ENCODE results near the gene RHOC. TPM values are rescaled to one million over a fixed set of nuclear protein-coding genes. Genes with fewer than 3 reads are reported as not detected.
"Not testable (repeated sequence)": the region's sequence is repeated elsewhere in the genome, so short reads cannot be mapped to it uniquely, and the experiment has no call there.

Gene RHOC
- total RNA-seq, 1 experiment from 2014 or later = 121 TPM

DNA sequence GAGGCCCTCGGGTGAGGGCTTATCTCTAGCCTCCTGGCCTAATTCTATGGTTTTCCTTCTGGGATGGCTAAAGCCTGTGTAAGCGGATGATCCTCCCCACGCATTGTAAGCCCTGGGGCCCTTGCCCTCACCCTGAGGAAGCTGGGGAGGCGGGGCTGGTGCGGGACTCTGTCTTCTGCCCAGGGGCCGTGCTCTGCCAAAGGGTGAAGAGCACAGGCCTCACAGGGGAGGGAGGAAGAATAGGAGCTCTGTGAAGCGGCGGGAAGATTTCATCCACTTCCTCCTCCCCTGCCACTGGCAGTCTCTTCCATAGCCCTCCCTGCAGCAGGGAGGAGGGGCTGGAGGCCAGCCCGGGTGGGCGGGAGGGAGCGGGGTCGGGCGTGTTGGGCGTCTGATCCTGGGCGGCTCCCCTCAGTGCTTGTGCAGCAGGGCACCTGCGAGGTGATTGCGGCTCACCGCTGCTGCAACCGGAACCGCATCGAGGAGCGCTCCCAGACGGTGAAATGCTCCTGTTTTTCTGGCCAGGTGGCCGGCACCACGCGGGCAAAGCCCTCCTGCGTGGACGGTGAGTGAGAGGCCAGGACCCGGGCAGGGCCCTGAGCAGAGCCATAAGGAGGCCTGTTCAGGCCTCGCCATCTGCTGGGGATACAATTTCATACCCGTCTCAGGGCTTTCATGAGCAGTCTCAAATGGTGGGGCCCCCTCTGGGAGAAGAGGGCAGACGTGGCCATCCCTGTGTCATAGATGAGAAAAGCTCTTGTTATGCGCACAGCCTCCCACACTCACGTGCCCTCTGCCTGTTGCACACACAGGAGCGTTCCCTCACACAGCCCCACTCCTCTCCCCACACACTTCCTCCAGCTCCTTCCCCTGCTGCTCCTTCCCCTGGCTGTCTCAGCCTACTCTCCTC, 15.9 kb upstream of the RHOC start:
- H3K27me3 ChIP-seq (ENCODE audit: control insufficient read depth, insufficient read depth, low read length) = peaks cover 46% of the 10 kb centered on the region
- no peaks in the 10 kb centered on the region for H3K36me3 ChIP-seq (replicated peaks; ENCODE audit: control insufficient read depth, insufficient read depth, low read length)
- peak; percentile 85 for DNase-seq
- peak overlapping the region; percentile 45 for H3K4me3 ChIP-seq (ENCODE audit: insufficient read depth, low read depth, low read length)

DNA sequence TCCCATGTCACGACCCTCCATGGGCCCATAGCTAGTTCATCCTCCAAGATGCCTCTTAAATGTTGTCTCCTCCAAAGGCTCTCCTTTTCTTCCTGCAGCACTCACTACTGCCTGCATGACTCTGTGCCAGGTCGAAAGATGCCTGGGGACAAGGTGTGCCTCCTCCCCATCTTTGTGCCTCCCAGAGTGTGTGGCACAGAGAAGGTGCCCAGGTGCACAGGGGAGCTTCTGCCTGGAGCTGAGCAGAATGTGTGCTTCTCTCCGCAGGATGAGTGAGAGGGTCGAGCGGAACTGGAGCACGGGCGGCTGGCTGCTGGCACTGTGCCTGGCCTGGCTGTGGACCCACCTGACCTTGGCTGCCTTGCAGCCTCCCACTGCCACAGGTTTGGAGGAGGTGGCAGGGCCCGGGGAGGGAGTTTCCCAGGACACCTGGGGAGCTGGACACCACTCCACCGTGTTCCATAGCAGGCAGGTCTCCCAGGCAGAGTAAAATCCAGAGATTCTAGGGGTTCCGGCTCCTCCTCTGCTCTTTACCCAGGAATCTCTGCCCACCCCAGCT, 15.1 kb upstream of the RHOC start:
- DNase-seq = no peak
- H3K4me3 ChIP-seq (ENCODE audit: insufficient read depth, low read depth, low read length) = no peak overlapping the region
- peaks cover 49% of the 10 kb centered on the region for H3K27me3 ChIP-seq (ENCODE audit: control insufficient read depth, insufficient read depth, low read length)
- H3K36me3 ChIP-seq (replicated peaks; ENCODE audit: control insufficient read depth, insufficient read depth, low read length) = no peaks in the 10 kb centered on the region

DNA sequence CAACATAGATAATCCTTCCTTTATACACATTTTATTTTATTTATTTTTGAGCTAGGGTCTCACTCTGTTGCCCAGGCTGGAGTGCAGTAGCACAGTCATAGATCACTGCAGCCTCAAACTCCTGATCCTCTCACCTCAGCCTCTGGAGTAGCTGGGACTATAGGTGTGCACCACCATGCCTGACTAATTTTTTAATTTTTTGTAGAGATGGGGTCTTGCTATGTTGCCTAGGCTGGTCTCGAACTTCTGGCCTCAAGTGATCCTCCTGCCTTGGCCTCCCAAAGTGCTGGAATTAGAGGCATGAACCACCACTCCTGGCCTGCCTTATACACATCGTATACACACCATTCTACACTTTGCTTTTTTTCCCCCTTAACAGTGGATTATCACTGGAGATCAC, 14.4 kb upstream of the RHOC start:
- H3K36me3 ChIP-seq (replicated peaks; ENCODE audit: control insufficient read depth, insufficient read depth, low read length); H3K4me3 ChIP-seq (ENCODE audit: insufficient read depth, low read depth, low read length); DNase-seq: not testable (repeated sequence)
- H3K27me3 ChIP-seq (ENCODE audit: control insufficient read depth, insufficient read depth, low read length) = peaks cover 49% of the 10 kb centered on the region

DNA sequence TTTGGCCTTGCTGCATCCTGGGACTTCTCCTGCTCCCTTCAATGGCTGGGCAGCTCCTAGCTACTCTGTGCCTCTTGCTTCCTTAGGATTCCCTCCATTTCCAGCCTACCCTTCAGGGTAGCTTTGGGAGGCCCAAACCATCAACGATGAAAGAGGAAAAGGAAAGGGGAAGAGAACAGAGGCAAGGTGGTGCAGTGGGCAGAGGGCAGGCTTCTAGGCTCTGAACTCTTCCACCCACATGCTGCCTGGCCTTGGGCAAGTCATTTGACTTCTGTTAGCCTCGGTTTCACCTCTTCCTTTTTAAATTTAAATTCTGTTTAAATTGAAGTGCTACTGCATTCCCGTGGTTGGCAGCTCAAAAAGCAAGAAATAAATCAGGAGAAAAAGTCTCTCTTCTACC, 13.9 kb upstream of the RHOC start:
- no peak for DNase-seq
- Histone ChIP-seq H3K4me3 (ENCODE audit: insufficient read depth, low read depth, low read length) (no peak overlapping the region), H3K27me3 (ENCODE audit: control insufficient read depth, insufficient read depth, low read length) (peaks cover 52% of the 10 kb centered on the region), H3K36me3 (replicated peaks; ENCODE audit: control insufficient read depth, insufficient read depth, low read length) (no peaks in the 10 kb centered on the region)

DNA sequence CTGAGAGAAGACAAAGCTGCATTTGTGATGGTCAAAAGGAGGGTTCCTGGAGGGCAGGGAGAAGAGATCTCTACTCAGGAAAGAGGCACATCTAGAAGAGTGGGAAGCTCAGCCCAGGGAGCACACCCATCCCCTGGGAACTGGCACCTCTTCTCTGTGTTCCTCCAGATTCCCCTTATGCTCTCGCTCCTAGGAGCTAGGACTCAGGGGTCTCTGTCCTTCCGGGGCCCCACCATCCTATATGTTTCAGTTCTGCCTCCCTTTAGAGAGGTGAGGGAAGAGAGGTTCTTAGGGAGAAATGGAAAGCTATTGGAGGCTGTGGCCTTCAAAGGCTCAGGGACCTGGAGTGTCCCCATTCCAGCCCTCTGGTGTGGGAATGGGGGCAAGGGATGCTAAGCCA, 12.8 kb upstream of the RHOC start:
- H3K4me3 ChIP-seq (ENCODE audit: insufficient read depth, low read depth, low read length) = no peak overlapping the region
- DNase-seq = no peak
- H3K27me3 ChIP-seq (ENCODE audit: control insufficient read depth, insufficient read depth, low read length) = peaks cover 59% of the 10 kb centered on the region
- no peaks in the 10 kb centered on the region for H3K36me3 ChIP-seq (replicated peaks; ENCODE audit: control insufficient read depth, insufficient read depth, low read length)

DNA sequence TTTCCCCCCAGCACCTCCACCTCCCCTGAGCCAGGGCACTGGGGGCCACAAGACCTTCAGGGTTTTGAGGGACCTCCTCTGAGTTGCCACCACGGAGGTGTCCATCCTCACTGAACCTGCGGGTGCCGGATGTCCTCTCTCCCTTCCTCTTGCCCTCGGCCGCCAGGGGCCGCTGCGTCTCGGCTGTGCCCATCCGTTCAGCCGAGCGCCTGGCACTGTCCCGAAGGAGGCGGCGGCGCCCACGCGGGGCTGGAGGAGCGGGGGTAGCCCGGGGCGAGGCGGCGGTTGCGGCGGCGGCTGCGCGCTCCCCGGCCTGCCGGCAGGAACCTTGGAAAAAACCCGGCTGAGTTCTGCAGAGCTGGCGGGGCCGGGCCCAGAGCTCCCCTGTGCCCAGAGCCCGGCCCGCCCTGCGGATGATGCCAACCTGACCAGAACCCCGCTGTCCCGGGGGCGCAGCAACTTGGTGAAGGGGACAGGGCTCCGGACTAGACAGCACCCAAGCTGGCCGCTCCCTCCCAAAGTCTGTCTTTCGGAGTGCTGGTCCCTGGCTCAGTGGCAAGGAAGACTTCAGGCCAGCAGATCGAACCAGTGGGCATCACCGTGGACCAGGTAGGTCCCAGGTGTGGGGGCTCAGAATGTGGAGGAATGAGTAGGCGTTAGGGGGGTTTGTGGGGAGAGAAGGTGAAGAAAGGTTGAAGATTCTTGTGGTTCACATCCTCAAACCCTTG, 11.9 kb upstream of the RHOC start:
- DNase-seq = peak; percentile 93
- no peak overlapping the region for H3K4me3 ChIP-seq (ENCODE audit: insufficient read depth, low read depth, low read length)
- H3K27me3 ChIP-seq (ENCODE audit: control insufficient read depth, insufficient read depth, low read length) = peaks cover 65% of the 10 kb centered on the region
- no peaks in the 10 kb centered on the region for H3K36me3 ChIP-seq (replicated peaks; ENCODE audit: control insufficient read depth, insufficient read depth, low read length)

DNA sequence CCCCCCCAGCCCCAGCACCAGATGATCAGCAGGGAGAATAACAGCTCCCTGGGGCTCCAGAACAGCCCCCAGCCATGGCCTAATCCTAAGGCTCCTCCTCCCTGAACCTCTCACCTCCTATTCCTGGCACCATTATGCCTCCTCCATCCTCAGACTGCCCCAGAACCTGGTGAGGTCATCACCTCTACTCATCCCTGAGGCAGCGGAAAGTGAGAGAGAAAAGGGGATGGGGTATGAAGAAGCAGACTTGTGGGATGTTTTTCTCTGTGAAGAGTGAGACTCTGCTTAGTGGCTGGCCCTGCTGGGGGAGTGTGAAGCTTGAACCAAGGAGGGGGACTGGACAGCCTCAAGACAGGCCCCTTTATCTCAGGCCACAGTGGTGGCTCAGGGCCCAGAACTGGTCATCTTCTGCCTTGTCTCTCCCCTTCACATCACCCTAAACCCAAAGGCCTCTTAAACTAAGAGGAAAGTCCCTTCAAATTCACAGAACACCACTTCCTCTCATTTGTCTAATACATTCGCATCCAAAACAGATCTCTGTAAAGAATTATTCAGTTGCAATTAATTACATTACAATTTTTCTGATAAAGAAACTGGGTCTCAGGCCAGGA, 10.4 kb upstream of the RHOC start:
- DNase-seq = no peak
- no peak overlapping the region for H3K4me3 ChIP-seq (ENCODE audit: insufficient read depth, low read depth, low read length)
- no peaks in the 10 kb centered on the region for H3K36me3 ChIP-seq (replicated peaks; ENCODE audit: control insufficient read depth, insufficient read depth, low read length)
- H3K27me3 ChIP-seq (ENCODE audit: control insufficient read depth, insufficient read depth, low read length) = peaks cover 63% of the 10 kb centered on the region

DNA sequence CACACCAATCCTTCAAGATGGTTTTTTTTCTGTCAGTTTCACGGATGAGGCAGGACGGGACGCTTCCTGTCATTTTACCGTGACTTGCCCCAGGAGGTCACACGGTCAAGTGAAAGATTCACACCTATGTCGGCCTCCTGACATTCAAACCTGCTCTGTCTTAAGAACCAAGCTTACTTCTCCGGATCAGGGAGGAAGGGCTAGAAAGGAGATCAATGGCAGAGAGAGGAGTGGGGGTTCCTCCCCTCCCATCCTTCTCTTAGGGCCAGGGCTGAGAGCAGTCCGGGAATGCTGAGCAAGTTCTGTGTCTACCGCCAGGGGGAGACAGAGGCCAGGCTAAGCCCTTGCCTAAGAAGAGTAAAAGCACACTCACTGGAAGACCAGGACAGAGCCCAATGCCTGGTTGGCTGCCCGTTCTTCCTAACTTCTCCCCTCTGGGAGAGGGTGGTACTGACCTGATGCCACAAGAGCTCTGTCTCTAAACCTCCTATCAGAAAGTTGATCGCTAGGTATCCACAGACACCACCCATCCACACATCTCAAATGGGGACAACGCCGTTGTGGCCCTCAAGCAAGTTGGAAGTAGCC, 9.3 kb upstream of the RHOC start:
- DNase-seq = peak; percentile 93
- Histone ChIP-seq H3K4me3 (ENCODE audit: insufficient read depth, low read depth, low read length) (peak overlapping the region; percentile 58; the same call in 1 of the 2 replicates), H3K36me3 (replicated peaks; ENCODE audit: control insufficient read depth, insufficient read depth, low read length) (no peaks in the 10 kb centered on the region), H3K27me3 (ENCODE audit: control insufficient read depth, insufficient read depth, low read length) (peaks cover 59% of the 10 kb centered on the region)

DNA sequence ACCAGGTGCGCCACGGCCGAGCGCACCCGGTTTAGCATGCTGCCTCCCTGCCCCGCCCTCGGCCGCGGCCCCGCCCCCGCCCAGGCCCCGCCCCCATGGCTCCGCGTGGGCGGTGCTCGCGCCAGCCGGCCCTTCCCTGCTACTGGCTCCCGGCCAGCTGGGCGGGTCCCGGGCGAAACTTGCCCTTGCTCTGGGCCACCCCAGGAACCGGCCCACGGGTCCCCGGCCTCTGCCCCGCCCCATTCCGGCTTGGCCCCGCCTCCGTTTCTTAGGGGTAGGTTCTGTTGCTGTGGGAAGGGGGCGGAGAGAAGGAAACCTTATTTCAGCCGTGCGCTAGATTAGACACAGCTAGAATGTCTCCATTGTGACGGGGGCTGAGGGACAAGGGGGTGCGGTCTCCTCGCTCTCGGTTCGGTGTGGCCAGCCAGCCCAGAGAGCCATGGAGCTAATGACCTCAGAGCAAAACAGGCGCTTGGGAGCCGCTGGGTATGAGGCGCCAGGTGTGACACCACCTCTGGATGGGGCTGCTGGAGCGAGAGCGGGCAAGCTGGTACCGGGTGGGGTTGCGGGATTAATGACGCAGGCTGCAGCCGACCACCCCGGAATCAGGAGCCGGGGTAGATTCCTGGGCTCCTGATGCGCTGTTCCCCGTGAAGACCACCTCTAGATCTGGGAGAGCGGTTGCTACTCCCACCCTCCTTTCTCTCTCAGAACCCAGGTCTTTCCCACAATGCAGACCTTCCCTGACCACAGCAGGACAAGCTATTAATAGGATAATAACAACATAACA, 8.5 kb upstream of the RHOC start, which contains the start of gene PPM1J:
TSS of gene PPM1J (minus strand) at position 69 of the 790 bp plus-strand sequence. CDS start at position 38, 31 bp downstream.
- peak; percentile 100 for DNase-seq
- Histone ChIP-seq H3K36me3 (replicated peaks; ENCODE audit: control insufficient read depth, insufficient read depth, low read length) (peaks cover 1% of the 10 kb centered on the region), H3K27me3 (ENCODE audit: control insufficient read depth, insufficient read depth, low read length) (peaks cover 57% of the 10 kb centered on the region), H3K4me3 (ENCODE audit: insufficient read depth, low read depth, low read length) (peak within 1 kb of the TSS; percentile 81)

DNA sequence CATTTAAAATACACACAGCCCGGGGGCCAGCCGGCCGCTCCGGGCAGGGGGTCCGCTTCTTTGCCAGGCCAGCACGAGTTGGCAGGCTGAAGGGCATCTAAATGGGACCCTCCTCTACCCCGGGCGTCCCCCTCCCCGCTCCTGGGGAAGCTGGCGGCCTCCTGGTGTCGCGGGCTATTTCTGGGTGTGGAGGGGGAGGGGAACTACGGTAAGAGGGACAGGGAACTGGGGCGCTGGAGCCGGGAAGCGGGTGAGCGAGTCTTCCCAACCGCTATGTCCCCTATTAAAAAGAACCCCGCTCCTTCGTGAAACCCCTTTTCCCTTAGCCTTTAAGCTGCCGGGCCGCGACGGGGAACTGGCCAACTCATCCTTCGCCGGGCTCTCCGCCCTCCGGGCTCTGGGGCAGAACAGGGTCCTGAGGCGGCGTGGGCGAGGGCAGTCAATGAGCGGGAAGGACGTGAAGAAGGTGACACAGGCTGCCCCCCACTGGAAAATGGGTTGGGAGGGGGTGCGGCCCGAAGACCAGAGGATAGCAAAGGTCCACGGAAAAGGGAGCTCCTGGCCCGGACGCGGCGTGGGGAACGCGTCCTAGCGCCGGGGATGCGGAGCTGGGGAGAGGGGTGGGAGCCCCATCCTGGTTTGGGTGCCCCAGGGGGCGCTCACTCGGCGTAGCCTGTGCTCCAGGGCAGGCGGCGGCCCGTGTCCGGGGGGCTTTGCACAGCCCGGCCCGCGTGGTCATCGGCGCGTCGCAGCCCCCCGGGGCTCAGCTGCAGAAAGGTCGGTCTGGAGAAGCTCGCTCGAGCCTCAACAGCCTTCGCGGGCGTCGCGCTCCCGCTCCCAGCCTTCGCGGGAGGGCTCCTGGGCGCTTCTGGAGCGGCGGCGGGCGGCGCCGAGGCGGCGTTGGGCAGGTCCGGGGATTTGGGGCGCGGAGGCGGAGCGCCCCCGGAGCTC, 7.7 kb upstream of the RHOC start:
- H3K27me3 ChIP-seq (ENCODE audit: control insufficient read depth, insufficient read depth, low read length) = peaks cover 50% of the 10 kb centered on the region
- peak; percentile 83 for DNase-seq

DNA sequence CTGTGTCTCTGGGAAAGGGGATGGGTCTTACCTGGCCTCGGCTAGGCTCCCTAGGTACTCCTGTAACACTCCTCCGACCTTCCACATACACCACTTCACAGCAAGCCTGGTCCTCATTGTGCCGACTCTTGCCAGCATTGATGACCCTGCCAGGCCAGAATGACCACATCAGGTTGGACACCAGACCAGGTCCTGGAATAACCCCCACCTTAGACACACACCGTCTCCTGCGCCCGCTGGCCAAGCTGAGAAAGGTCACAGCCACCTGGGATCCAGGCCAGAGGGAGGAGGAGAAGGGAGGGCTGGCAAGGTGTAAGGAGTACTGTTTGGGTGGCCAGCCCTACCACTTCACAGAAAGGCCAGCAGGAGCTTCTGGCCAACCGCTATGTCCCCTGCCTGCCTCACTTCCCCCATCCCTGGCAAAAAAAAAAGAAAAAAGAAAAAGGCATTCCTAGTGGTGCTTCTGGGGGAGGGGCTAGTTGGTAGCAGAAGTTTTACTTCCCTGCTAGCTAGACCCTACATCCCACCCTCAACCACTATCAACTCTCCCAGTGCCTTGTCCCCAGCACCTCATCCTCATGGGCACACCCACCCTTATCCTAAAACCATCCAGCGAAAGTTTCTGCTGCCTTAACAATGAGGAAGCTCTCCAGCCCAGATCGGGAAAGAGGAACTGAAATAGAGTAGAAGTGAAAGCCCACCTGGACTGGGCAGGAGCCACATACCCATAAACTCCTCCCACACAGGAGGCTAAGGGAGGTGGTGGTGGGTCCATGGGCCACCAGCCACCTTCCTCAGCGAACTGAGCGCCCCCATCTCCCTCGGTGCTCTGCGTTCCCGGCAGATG, 6.8 kb upstream of the RHOC start:
- peak overlapping the region; percentile 81 for H3K4me3 ChIP-seq (ENCODE audit: insufficient read depth, low read depth, low read length)
- peaks cover 3% of the 10 kb centered on the region for H3K36me3 ChIP-seq (replicated peaks; ENCODE audit: control insufficient read depth, insufficient read depth, low read length)
- peak; percentile 56 for DNase-seq
- peaks cover 42% of the 10 kb centered on the region for H3K27me3 ChIP-seq (ENCODE audit: control insufficient read depth, insufficient read depth, low read length)

More for the DNA sequence above, 7.7 kb upstream of the RHOC start:
- Histone ChIP-seq H3K4me3 (ENCODE audit: insufficient read depth, low read depth, low read length) (peak overlapping the region; percentile 81), H3K36me3 (replicated peaks; ENCODE audit: control insufficient read depth, insufficient read depth, low read length) (peaks cover 3% of the 10 kb centered on the region)

DNA sequence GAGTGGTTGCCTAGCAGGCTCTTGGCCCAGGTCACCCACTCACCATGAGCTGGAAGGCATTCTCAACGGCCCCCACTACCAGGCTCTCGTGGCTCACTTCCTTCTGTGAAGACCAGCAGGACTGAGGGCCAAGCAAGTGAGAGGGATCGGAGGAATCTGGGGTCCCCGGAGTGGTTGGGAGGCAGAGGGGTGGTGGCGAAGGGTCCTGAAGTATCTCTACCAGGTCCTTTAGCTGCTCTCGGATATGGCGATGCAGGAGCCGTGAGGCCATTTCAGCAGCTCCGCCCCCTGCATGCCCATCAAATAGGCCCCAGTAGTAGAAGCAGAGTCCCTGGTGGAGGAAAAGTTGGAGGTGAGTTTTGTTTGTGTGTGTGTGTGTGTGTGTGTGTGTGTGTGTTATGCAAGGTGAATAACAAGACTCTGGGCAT, 5.8 kb upstream of the RHOC start:
- Histone ChIP-seq H3K4me3 (ENCODE audit: insufficient read depth, low read depth, low read length) (no peak overlapping the region), H3K36me3 (replicated peaks; ENCODE audit: control insufficient read depth, insufficient read depth, low read length) (peaks cover 3% of the 10 kb centered on the region), H3K27me3 (ENCODE audit: control insufficient read depth, insufficient read depth, low read length) (peaks cover 39% of the 10 kb centered on the region)
- no peak for DNase-seq

Measured in H7 (cell line).